WTC11 (cell line): Measurements from ENCODE around the gene PDE8A. TPM values are rescaled to one million over a fixed set of nuclear protein-coding genes. Genes with fewer than 3 reads are reported as not detected.
A peak's percentile ranks its signal among the peaks of the same experiment; 100 is the strongest.

ENCODE experiments used
- ATAC-seq: fragments of 200-7000 bp; cut with Tn5 transposase; 2 replicates; pipeline ENCODE4 v1.10.0; 2021; ENCODE audit warnings: mild to moderate bottlenecking, moderate library complexity
- CTCF ChIA-PET: fragments of 300-600 bp; sonication (Branson Sonifier 250); formaldehyde crosslinking; loops from one replicate; lab custom pipeline; 2021; ENCODE audit warnings: antibody characterized with exemption; lab: Charles Lee
- POLR2A ChIA-PET: fragments of 350-600 bp; sonication (Branson Sonifier 250); formaldehyde crosslinking; loops from one replicate; lab custom pipeline; 2021; ENCODE audit warnings: antibody characterized with exemption; lab: Charles Lee
- DNase-seq: peaks from one replicate; pipeline ENCODE4 v3.0.0; 2021; ENCODE audit warnings: low spot score
- H3K27ac Mint-ChIP-seq: 2 replicates; pipeline ENCODE4 v1.8.0; 2021; ENCODE audit warnings: mixed read lengths
- H3K27me3 Mint-ChIP-seq: 2 replicates; pipeline ENCODE4 v1.8.0; 2021; ENCODE audit warnings: low read depth, mild to moderate bottlenecking, moderate library complexity, mixed read lengths
- H3K36me3 Mint-ChIP-seq: 2 replicates; pipeline ENCODE4 v1.8.0; 2021; ENCODE audit warnings: mixed read lengths
- H3K4me1 Mint-ChIP-seq: 2 replicates; pipeline ENCODE4 v1.8.0; 2022; ENCODE audit warnings: mixed read lengths
- H3K4me3 Mint-ChIP-seq: 2 replicates; pipeline ENCODE4 v1.8.0; 2021; ENCODE audit warnings: mild to moderate bottlenecking, moderate library complexity, mixed read lengths
- H3K9me3 Mint-ChIP-seq: 2 replicates; pipeline ENCODE4 v1.8.0; 2021; ENCODE audit warnings: mixed read lengths
- AR ChIP-seq: fragments of 250-450 bp; sonication (Bioruptor Pico); IDR thresholded peaks from 2 replicates; pipeline ENCODE4 v1.9.0; 2021; ENCODE audit warnings: mild to moderate bottlenecking
- ARID4B ChIP-seq: sonication (generic); formaldehyde crosslinking; IDR thresholded peaks from 2 replicates; pipeline ENCODE4 v1.8.0; 2023; ENCODE audit warnings: missing genetic modification reagents, mild to moderate bottlenecking, borderline replicate concordance
- ATF6 ChIP-seq: sonication (generic); formaldehyde crosslinking; IDR thresholded peaks from 2 replicates; pipeline ENCODE4 v1.8.1; 2023; ENCODE audit warnings: mild to moderate bottlenecking, missing genetic modification reagents
- CREB1 ChIP-seq: sonication (generic); formaldehyde crosslinking; IDR thresholded peaks from 2 replicates; pipeline ENCODE4 v1.8.0; 2023; ENCODE audit warnings: mild to moderate bottlenecking, missing genetic modification reagents
- CREM ChIP-seq: sonication (generic); formaldehyde crosslinking; IDR thresholded peaks from 2 replicates; pipeline ENCODE4 v1.8.1; 2022; ENCODE audit warnings: mild to moderate bottlenecking, missing genetic modification reagents, moderate library complexity
- E2F4 ChIP-seq: sonication (generic); formaldehyde crosslinking; IDR thresholded peaks from 2 replicates; pipeline ENCODE4 v1.8.1; 2022; ENCODE audit warnings: low read depth, mild to moderate bottlenecking, moderate library complexity, missing genetic modification reagents, borderline replicate concordance
- FOXJ3 ChIP-seq: sonication (generic); formaldehyde crosslinking; IDR thresholded peaks from 2 replicates; pipeline ENCODE4 v1.9.0; 2021; ENCODE audit warnings: missing genetic modification reagents, mild to moderate bottlenecking, borderline replicate concordance
- GABPB1 ChIP-seq: sonication (generic); formaldehyde crosslinking; IDR thresholded peaks from 2 replicates; pipeline ENCODE4 v1.8.1; 2023; ENCODE audit warnings: mild to moderate bottlenecking, missing genetic modification reagents
- GRHL2 ChIP-seq: fragments of 250-450 bp; sonication (Bioruptor Pico); IDR thresholded peaks from 2 replicates; pipeline ENCODE4 v1.8.0; 2022; ENCODE audit warnings: mild to moderate bottlenecking, moderate library complexity; ENCODE audit not compliant: insufficient replicate concordance, severe bottlenecking
- GTF2I ChIP-seq: fragments of 250-450 bp; sonication (Bioruptor Pico); conservative IDR thresholded peaks from 2 replicates; pipeline ENCODE4 v1.4.0; 2021; ENCODE audit warnings: mild to moderate bottlenecking
- MLX ChIP-seq: sonication (generic); formaldehyde crosslinking; IDR thresholded peaks from 2 replicates; pipeline ENCODE4 v1.8.1; 2023; ENCODE audit warnings: mild to moderate bottlenecking, missing genetic modification reagents, moderate library complexity
- OVOL2 ChIP-seq: fragments of 250-450 bp; sonication (Bioruptor Pico); IDR thresholded peaks from 2 replicates; pipeline ENCODE4 v1.9.0; 2021; ENCODE audit warnings: mild to moderate bottlenecking, borderline replicate concordance
- PREB ChIP-seq: sonication (generic); formaldehyde crosslinking; IDR thresholded peaks from 2 replicates; pipeline ENCODE4 v1.8.1; 2022; ENCODE audit warnings: mild to moderate bottlenecking, missing genetic modification reagents, moderate library complexity, borderline replicate concordance
- RELA ChIP-seq: sonication (generic); formaldehyde crosslinking; IDR thresholded peaks from 2 replicates; pipeline ENCODE4 v1.8.1; 2022; ENCODE audit warnings: missing genetic modification reagents, mild to moderate bottlenecking, borderline replicate concordance
- SMAD4 ChIP-seq: sonication (generic); formaldehyde crosslinking; IDR thresholded peaks from 2 replicates; pipeline ENCODE4 v1.8.0; 2022; ENCODE audit warnings: mild to moderate bottlenecking, missing genetic modification reagents
- USF1 ChIP-seq: sonication (generic); formaldehyde crosslinking; IDR thresholded peaks from 2 replicates; pipeline ENCODE4 v1.8.0; 2022; ENCODE audit warnings: mild to moderate bottlenecking, missing genetic modification reagents
- ZBTB43 ChIP-seq: sonication (generic); formaldehyde crosslinking; IDR thresholded peaks from 2 replicates; pipeline ENCODE4 v1.8.1; 2023; ENCODE audit warnings: mild to moderate bottlenecking, missing genetic modification reagents
- ZNF219 ChIP-seq: sonication (generic); formaldehyde crosslinking; IDR thresholded peaks from 2 replicates; pipeline ENCODE4 v1.8.0; 2023; ENCODE audit warnings: missing genetic modification reagents, mild to moderate bottlenecking, borderline replicate concordance
- ZNF232 ChIP-seq: sonication (generic); formaldehyde crosslinking; IDR thresholded peaks from 2 replicates; pipeline ENCODE4 v1.8.0; 2022; ENCODE audit warnings: mild to moderate bottlenecking, missing genetic modification reagents
- total RNA-seq: library from RNA; stranded (reverse); gene quantifications from 3 replicates; pipeline ENCODE4 v1.2.3, GENCODE V29; 2021

Gene PDE8A
- total RNA-seq, 1 experiment from 2014 or later, result 13.9 TPM

- CTCF ChIA-PET, result interaction anchor here (1.2 kb wide), 1 partner anchor 44 kb away, joined by 4 read pairs; no protein-coding TSS in a partner anchor
- Mint-ChIP-seq H3K9me3 (no peaks in the 10 kb centered on the region), H3K27ac (no peak overlapping the region), H3K36me3 (peaks cover 15% of the 10 kb centered on the region), H3K27me3 (no peaks in the 10 kb centered on the region), H3K4me3 (no peak overlapping the region), H3K4me1 (peaks cover 11% of the 10 kb centered on the region)
- peak; percentile 80 for ATAC-seq
- TF ChIP-seq FOXJ3 (CRISPR knock-in tag) (no peak), ZNF219 (CRISPR knock-in tag) (no peak), SMAD4 (CRISPR knock-in tag) (no peak), USF1 (no peak), AR (CRISPR knock-in tag) (no peak), MLX (no peak), RELA (no peak), GTF2I (CRISPR knock-in tag) (no peak), ZBTB43 (CRISPR knock-in tag) (no peak), PREB (no peak), E2F4 (no peak), CREB1 (CRISPR knock-in tag) (no peak), GABPB1 (CRISPR knock-in tag) (no peak)
- POLR2A ChIA-PET, result no interaction called here
- no peak for DNase-seq
These were observed 143.5 kb downstream of the PDE8A start for GRCh38 chr15:85125056-85125661.

- Mint-ChIP-seq H3K9me3 (peaks cover 4% of the 10 kb centered on the region), H3K36me3 (peaks cover 18% of the 10 kb centered on the region), H3K4me1 (peaks cover 11% of the 10 kb centered on the region), H3K4me3 (no peak overlapping the region), H3K27ac (no peak overlapping the region), H3K27me3 (no peaks in the 10 kb centered on the region)
- ChIA-PET POLR2A (no interaction called here), CTCF (no interaction called here)
- no peak for DNase-seq
- no peak for ATAC-seq
- TF ChIP-seq ARID4B (CRISPR knock-in tag) (no peak), ZBTB43 (CRISPR knock-in tag) (no peak), GRHL2 (no peak), ZNF232 (CRISPR knock-in tag) (no peak), FOXJ3 (CRISPR knock-in tag) (no peak), ATF6 (CRISPR knock-in tag) (no peak), CREM (no peak), OVOL2 (no peak)
These were observed 147.0 kb downstream of the PDE8A start for GRCh38 chr15:85128621-85129020.
